ENCODE data around the gene OR10D3.
A peak's percentile ranks its signal among the peaks of the same experiment; 100 is the strongest.
"Not testable (repeated sequence)": the region's sequence is repeated elsewhere in the genome, so short reads cannot be mapped to it uniquely, and the experiment has no call there.

Gene OR10D3

DNA sequence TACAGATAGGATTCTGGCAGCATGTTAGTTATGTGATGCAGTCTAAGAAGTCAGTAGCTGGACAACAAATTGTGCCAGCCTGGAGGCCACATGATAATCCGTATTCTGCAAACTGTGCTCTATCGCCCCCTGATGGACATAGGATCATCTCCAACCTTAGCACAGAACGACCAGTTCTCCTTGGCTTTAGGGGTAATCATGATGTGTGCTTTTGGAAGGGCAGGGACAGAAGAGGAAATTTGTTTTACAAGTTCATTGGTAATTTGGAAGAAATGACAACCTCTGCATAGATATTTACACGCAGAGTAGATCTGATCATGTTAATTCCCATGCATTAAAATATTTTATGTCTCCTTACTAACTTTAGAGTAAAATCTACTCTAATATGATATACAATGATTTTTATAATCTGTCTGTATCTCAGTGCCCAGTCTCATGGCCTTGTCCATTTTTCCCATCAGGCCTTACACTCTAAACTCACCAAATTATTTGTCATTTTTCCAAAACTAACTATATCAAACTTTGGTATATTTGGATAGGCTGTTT, 12.1 kb downstream of the OR10D3 start:
- peak; percentile 63 for DNase-seq

DNA sequence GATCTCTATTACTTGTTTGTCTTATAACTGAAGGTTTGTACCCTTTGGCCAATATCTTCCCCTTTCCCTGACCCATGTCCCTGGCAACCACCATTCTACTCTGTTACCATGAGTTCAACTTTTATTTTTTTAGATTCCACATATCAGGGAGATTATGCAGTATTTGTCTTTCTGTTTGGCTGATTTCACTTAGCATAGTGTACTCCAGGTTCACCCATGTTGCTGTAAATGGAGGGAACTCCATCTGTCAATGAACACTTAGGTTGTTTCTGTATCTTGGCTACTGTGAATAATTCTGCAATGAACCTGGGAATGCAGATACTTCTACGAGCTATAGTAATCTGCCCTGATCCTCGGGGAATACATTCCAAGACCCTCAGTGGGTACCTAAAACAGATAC, 14.9 kb downstream of the OR10D3 start:
- no peak for DNase-seq

DNA sequence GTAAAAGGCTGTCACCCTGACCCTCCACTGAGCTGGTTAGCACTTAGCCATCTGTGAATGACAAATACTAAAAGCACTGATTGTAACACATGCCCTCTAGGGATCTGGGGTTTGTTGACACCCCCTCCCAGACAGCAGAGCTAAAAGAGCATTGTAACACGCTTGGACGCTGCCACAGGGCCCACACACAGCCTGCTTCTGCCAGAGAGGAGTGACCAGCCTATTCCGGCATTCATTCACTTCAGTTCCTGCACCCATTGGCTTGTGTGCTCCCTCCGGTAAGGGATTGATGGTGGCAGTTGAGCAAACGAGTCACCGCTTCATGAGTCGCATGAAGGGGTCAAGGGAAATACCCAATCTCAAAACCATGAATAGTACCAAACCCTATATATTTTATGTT, 15.8 kb downstream of the OR10D3 start:
- no peak for DNase-seq

DNA sequence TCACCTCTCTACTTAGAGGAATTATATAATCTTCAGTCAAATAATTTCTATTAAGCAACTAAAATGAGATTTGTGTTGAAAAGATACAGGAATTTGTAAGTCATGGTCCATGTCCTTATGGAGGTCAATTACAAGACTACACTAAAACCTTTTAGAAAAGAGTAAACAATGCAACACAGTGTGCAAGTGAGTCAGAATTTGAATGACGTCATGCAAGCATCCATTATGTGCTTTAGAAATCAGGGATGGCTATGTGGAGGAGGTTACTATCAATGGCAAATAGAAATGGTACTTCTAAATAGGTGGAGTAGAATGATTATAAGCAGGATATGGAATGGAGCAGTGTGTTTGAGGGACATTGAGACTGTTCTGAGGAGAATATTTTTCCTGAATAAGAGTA, 16.6 kb downstream of the OR10D3 start:
- DNase-seq, result no peak

DNA sequence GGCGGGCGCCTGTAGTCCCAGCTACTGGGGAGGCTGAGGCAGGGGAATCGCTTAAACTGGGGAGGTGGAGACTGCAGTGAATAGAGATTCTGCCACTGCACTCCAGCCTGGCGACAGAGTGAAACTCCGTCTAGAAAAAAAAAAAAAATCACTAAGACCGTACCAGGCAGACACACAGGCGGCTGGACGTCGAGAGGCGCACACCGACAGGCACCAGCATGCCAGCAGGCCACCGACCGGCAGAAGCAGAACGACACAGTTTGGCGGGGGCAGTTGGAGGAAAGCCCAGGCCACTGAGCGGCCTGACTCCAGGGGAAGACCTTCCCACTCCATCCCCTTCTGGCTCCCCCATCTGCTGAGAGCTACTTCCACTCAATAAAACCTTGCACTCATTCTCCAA, 17.5 kb downstream of the OR10D3 start:
- no peak for DNase-seq

DNA sequence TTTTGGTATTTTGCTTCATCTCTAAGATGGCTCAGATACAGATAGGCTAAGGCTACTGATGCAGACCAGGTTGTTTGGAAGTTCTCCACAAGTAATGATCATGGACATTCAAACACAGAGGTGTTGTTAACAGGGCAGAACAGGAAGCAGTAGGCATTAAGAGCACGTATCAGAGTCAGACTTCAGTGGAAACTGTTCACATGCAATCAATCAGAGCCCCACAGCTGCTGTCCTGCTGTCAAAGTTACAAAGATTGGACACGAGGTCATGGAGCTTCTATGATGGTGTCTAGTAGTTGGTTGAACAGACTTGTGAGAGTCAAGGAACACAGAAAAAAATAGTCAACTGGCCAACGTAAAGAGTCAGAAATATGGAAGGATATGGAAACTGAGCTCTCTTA, 19.8 kb downstream of the OR10D3 start:
- DNase-seq, result no peak

DNA sequence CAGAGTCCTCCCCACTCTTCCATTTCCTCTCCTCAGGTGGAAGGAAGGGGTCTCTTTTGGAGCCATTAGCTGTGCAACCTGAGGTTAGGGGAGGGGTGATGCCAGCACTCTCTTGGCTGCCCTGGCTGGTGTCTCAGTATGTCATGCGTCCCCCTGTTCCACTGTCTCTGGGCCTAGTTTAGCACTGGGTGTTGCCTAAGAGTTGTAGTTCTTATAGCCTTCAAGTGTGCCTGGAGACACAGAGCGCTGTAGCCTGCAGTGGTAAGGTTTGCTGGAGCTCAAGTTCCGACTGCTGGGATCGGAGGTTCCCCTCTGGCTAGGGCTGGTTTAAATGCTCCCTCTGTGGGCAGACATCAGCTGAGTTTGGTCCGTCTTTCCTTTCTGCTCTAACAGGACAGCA, 20.9 kb downstream of the OR10D3 start:
- no peak for DNase-seq

DNA sequence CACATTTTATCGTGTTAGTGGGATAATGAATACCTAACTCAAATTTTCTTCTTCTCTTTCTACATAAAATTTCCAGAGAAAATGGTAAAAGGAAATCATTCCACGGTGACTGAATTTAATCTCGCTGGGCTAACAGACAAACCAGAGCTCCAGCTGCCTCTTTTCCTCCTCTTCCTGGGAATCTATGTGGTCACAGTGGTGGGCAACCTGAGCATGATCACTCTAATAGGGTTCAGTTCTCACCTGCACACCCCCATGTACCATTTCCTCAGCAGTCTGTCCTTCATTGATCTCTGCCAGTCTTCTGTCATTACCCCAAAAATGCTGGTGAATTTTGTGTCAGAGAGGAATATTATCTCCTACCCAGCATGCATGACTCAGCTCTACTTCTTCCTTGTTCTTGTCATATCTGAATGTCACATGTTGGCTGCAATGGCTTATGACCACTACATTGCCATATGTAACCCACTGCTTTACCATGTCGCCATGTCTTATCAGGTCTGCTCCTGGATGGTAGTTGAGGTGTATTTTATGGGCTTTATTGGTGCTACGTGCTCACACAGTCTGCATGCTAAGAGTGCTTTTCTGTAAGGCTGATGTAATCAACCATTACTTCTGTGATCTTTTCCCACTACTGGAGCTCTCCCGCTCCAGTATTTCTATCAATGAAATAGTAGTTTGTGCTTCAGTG, 24.1 kb downstream of the OR10D3 start:
- DNase-seq, result no peak

DNA sequence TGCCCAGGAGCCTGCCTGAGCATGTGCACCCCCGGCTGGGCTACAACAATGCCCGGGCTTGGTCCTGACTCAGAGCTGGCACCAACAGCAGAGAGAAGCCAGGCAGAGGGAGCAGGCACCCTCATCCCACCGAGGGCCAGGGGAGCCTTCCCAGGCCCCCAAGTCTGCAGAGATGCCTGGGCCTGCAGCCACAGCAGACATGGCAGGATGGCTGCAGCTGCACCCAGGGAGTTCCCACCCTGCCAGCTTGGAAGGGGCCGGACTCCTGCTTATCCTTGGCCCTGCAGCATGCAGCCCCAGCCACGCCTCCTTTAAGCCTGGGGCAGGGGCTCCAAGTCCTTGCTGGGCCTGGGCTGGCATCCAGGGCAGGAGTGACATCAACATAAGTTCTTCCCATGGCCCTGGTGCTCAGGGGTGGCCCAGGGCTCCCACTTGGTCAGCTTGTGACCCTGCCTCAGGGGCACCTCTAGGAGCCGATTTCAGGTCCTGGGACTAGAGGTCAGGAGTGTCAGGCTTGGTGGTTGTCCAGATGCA, 26.7 kb downstream of the OR10D3 start:
- DNase-seq, result no peak

DNA sequence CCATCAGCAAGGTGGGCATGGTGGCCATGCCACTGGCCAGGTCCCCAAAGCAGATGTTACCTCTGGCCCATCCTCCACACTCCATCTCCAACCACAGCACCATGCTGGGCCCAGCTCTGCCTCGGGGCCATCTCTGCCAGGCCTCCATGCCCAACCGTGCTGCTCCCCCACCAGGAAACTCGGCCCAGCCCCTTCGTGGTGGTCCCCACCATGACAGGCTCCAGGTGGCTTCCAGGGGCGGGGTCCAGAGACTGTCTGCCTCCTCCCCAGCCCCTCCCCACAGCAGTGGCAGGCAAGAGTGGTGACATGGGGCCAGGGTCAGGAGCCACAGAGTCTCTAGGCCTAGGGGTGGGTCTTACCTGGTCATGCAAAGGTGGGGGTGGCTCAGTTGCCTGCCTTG, 27.3 kb downstream of the OR10D3 start:
- no peak for DNase-seq

DNA sequence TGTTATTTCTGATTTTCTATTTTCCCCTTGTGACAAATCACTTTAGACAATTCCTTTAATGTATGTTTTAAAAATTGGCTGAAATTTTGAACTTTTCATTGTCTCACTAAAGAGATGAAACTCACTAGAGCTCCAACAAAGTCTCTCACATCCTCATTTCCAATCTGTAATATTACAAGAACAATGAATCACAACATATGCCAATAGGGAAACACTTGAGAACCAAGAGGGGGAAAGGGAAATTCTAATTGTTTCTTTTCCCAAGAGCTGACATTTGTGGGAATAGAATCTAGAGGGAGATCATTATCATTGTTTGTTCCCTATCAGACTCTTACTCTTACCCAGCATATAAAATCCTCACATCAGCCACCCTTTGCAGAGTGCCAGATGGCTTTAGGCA, 28.2 kb downstream of the OR10D3 start:
- DNase-seq, result no peak

DNA sequence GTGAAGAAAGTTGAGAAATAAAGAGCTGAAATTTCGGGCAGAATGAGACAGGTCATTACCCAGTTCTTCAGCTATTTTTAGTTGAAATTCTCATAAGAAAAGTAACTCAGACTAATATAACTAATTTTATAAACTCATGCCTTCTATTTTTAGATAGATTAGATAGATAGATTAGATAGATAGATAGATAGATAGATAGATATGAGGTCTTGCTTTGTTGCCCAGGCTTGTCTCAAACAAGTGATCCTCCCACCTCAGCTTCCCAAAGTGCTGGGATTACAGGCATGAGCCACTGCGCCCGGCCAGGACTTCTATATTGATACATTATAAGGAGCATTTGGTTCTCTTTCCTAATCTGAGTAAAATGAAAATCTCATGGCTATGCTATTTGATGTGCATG, 30.9 kb downstream of the OR10D3 start:
- no peak for DNase-seq

DNA sequence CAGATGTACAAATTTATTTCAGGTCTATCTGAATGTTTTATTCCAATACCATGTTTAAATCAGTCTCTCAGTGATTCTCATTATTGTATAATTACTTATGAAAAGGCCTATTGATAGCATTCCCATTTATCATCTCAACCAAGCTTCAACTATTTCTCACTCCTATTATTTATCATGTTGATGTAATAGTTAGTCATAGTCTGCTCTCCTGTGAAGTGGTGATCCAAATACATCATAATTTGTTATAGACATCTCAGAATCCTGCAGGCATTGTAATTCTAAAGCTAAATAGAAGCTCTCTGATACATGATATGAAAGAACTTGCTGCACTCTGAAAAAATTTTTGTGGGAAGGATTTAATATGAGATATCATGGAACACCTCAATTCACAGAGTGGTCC, 36.0 kb downstream of the OR10D3 start:
- no peak for DNase-seq

DNA sequence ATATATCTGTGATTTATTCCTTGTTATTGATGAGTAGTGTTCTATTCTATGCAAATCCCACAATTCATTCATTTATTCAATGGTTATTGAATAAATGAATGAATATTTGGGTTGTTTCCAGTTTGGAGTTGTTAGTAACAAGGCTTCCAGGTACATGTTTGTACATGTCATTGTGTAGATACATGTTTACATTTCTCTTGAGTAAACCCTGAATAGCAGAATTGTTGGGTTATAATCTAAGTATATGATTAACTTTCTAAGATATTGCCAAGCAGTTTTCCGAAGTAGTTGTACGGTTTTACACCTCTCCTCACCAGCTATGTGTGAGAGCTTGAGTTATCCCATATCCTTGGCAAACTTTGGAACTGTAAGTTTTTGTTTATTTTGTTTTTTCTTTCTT, 39.3 kb downstream of the OR10D3 start:
- DNase-seq, result no peak

DNA sequence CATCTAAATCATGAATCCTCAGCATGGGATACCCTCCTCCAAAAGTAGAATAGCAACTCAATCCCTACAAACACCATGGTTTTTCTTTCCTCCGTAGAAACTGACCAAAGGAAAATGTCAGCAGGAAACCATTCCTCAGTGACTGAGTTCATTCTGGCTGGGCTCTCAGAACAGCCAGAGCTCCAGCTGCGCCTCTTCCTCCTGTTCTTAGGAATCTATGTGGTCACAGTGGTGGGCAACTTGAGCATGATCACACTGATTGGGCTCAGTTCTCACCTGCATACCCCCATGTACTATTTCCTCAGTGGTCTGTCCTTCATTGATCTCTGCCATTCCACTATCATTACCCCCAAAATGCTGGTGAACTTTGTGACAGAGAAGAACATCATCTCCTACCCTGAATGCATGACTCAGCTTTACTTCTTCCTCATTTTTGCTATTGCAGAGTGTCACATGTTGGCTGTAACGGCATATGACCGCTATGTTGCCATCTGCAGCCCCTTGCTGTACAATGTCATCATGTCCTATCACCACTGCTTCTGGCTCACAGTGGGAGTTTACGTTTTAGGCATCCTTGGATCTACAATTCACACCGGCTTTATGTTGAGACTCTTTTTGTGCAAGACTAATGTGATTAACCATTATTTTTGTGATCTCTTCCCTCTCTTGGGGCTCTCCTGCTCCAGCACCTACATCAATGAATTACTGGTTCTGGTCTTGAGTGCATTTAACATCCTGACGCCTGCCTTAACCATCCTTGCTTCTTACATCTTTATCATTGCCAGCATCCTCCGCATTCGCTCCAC, 41.7 kb downstream of the OR10D3 start:
- not testable (repeated sequence) for DNase-seq

DNA sequence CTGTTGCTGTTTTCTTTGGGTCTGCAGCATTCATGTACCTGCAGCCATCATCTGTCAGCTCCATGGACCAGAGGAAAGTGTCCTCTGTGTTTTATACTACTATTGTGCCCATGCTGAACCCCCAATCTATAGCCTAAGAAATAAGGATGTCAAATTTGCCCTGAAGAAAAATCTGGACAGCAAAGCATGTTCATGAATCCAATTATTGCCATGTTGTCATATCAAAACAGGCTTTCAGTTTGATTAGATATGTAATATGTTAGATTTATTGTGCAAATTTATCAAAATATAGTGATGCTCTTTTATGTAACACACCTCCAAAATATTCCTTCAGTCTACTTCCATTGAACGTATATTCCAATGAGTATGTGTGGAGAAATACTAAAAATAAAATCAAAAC, 42.3 kb downstream of the OR10D3 start:
- DNase-seq, result no peak

DNA sequence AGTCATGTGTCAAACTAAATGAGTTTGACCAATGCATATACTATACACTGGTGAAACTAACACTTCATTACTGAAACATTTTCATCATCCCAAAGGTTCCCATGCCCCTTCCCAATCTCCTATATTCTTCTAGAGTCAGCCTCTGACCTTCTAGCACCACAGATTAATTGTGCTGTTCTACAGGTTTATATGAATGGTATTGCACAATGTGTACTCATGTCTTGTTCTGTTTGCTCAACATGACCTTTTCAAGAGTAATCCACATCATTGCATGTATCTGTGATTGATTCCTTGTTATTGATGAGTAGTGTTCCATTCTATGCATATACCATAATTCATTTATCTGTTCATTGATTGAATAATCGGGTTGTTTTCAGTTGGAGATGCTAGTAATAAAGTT, 50.2 kb downstream of the OR10D3 start:
- DNase-seq, result no peak
